Hematopoietic multipotent progenitor cell treated with erythropoietin and hydrocortisone succinate and interleukin-3 and kit ligand, for 17 days (in vitro differentiated cells): Measurements from ENCODE around the gene ATP1A4.

Experiments
- DNase-seq: peaks from one replicate; pipeline ENCODE4 v3.0.0-alpha.2; 2015; ENCODE audit warnings: low spot score

ATP1A4 gene

DNA sequence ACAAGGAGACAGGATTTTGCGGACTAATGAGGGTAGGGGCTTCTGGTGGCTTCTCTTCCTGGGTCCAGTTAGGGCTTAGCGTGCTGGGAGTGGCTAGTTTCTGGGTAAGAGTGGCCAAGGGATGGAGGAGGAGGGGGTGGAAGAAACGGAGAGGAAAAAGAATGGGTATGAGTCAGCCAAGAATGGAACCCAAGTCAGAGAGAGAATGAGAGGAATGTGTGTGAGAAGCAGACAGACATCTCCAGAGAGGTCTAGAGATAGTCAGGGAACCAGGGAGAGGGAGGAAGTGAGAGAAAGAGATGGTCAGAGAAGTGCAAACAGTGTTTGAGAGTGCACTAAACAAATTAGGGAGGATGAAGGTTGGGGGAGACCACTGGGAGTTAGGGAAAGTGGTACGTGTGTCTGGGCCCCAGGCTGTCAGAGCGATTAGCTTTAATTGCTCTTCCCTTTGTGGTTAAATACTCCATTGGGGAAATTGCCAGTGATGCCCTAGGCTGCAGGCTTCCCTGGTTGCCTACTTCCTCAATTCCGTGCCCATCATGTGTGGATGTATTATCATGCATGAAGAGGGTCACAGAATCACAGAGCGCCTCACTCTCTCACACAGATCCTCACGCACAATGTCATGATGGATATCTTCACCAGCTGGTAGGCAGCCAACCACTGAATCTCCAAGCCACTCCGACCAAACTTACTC, 55.2 kb downstream of the ATP1A4 start:
- no peak for DNase-seq

DNA sequence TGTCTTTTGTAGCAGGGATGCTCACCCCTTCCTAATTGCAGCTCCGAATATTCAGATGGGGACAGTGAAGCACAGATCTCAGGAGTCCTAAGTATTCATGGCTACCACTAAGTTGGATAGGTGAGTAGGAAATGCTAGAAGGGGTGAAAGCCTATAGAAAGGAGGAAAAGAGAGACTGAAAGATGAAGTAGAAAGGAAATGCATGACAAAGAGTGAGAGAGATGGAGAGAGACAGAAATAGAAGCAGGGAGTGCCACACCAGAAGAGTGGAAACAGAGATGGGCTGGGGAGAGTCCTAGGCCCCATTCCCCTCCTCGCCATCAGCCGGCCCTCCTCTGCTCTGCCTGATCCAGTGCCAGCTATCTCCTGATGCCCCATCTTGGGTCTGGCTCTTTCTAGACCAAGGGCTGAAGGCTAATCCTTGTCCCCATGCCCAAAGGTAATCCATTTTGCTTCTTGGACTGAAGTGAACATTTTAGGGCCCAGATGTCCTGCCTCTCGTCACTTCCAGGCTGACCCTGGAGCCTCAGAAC, 55.8 kb downstream of the ATP1A4 start:
- DNase-seq, result no peak

GRCh38 chr1:160207771-160208556, 56.6 kb downstream of the ATP1A4 start:
- no peak for DNase-seq

GRCh38 chr1:160208557-160209320, 57.3 kb downstream of the ATP1A4 start:
- DNase-seq, result no peak

- no peak for DNase-seq
These were observed 58.1 kb downstream of the ATP1A4 start for GRCh38 chr1:160209321-160210046.

GRCh38 chr1:160210561-160210960, 59.2 kb downstream of the ATP1A4 start:
- DNase-seq, result no peak

GRCh38 chr1:160211046-160211790, 59.8 kb downstream of the ATP1A4 start:
- DNase-seq, result no peak

GRCh38 chr1:160214481-160215140, 63.2 kb downstream of the ATP1A4 start:
- no peak for DNase-seq

- DNase-seq, result no peak
These were observed 64.9 kb downstream of the ATP1A4 start for GRCh38 chr1:160216301-160216700.

- DNase-seq, result no peak
These were observed 66.2 kb downstream of the ATP1A4 start for GRCh38 chr1:160217481-160218051.

- no peak for DNase-seq
These were observed 67.9 kb downstream of the ATP1A4 start for GRCh38 chr1:160219062-160219929.

- DNase-seq, result no peak
These were observed 68.9 kb downstream of the ATP1A4 start for GRCh38 chr1:160220301-160220700.

- no peak for DNase-seq
These were observed 69.7 kb downstream of the ATP1A4 start for GRCh38 chr1:160221089-160221488.

- no peak for DNase-seq
These were observed 71.1 kb downstream of the ATP1A4 start for GRCh38 chr1:160222546-160222945.

GRCh38 chr1:160224606-160225005, 73.2 kb downstream of the ATP1A4 start:
- DNase-seq, result no peak

- DNase-seq, result no peak
These were observed 73.9 kb downstream of the ATP1A4 start for GRCh38 chr1:160225345-160225744.

DNA sequence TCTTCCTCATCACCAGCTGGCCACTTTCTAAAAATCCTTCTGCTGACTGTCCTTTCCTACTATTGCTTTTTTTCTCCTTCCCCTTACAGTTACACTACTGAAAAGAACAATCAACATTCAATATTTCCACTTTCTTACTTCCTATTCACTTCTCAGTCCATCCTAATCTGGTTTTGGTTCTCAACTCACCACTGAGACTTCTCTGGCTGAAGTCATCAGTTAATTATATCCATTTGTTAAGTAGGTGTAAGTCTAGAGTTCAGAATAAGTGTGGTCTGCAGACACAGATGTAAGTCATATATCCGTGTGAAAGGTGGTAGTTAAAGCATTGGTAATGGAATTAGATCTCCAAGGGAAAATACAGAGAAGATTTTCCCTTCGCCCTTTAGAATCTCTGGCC, 75.2 kb downstream of the ATP1A4 start:
- no peak for DNase-seq

DNA sequence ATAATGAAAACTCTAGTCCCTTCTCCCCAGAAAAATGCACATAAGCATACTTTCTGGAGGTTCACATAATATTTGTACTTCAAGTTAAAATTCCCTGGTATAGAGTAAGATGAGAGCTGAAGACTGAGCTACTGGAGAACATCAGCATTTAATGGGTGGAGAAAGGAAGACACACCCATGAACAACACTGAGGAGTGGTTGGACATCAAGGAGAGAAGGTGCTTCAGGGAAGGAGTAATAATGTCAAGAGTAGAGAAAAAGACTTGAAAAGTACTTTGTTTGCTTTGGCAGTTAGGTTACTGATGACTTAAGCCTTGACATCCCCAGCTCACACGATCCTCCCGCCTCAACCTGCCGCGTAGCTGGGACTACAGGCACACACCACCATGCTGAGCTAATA, 75.6 kb downstream of the ATP1A4 start:
- DNase-seq, result no peak

GRCh38 chr1:160227561-160227960, 76.2 kb downstream of the ATP1A4 start:
- no peak for DNase-seq
